Neuronal stem cell (in vitro differentiated cells): ENCODE results near the gene F7.
"Not testable (repeated sequence)": the region's sequence is repeated elsewhere in the genome, so short reads cannot be mapped to it uniquely, and the experiment has no call there.

Experiments
- DNase-seq: peaks from one replicate; pipeline ENCODE4 v3.0.0-alpha.2; 2013; ENCODE audit warnings: low spot score
- H2AFZ ChIP-seq: one replicate; pipeline ENCODE4 v1.6.1; 2013; ENCODE audit warnings: mild to moderate bottlenecking, low read length, inconsistent platforms
- H2AK5ac ChIP-seq: 2 replicates; pipeline ENCODE4 v1.6.1; 2013; ENCODE audit warnings: low read depth, mild to moderate bottlenecking, inconsistent platforms, low read length, moderate library complexity, mixed read lengths
- H2BK120ac ChIP-seq: 2 replicates; pipeline ENCODE4 v1.6.1; 2013; ENCODE audit warnings: low read depth, mild to moderate bottlenecking, inconsistent platforms, low read length, moderate library complexity, mixed read lengths
- H2BK12ac ChIP-seq: one replicate; pipeline ENCODE4 v1.6.1; 2013; ENCODE audit warnings: low read length, inconsistent platforms
- H2BK15ac ChIP-seq: 2 replicates; pipeline ENCODE4 v1.6.1; 2013; ENCODE audit warnings: mild to moderate bottlenecking, low read length, inconsistent platforms, mixed read lengths
- H2BK5ac ChIP-seq: one replicate; pipeline ENCODE4 v1.6.1; 2013; ENCODE audit warnings: inconsistent platforms, mild to moderate bottlenecking, low read length, moderate library complexity
- H3K14ac ChIP-seq: one replicate; pipeline ENCODE4 v1.6.1; 2013; ENCODE audit warnings: low read length, inconsistent platforms
- H3K18ac ChIP-seq: 2 replicates; pipeline ENCODE4 v1.6.1; 2013; ENCODE audit warnings: low read length, inconsistent platforms
- H3K23ac ChIP-seq: 2 replicates; pipeline ENCODE4 v1.6.1; 2013; ENCODE audit warnings: low read depth, mild to moderate bottlenecking, mixed read lengths, low read length, inconsistent platforms; ENCODE audit not compliant: poor library complexity
- H3K27ac ChIP-seq: replicated peaks from 3 replicates; pipeline ENCODE4 v1.5.1; 2013; ENCODE audit warnings: low read length, inconsistent platforms
- H3K27me3 ChIP-seq, 3 experiments: 2 replicates each; pipeline ENCODE4 v1.6.1; 2013; ENCODE audit warnings: low read length in 3 of 3, mild to moderate bottlenecking in 2 of 3, inconsistent platforms in 1 of 3, low read depth in 1 of 3, mixed read lengths in 1 of 3, moderate library complexity in 1 of 3; ENCODE audit not compliant: control insufficient read depth in 3 of 3, insufficient read depth in 3 of 3
- H3K36me3 ChIP-seq, 2 donors: replicated peaks in 1 of 2; 2 replicates each; pipeline ENCODE4 v1.6.1; 2013; ENCODE audit warnings: low read length in 2 of 2; ENCODE audit not compliant: control insufficient read depth in 2 of 2, insufficient read depth in 2 of 2
- H3K4ac ChIP-seq: 2 replicates; pipeline ENCODE4 v1.6.1; 2013; ENCODE audit warnings: inconsistent platforms, mild to moderate bottlenecking, low read length, moderate library complexity
- H3K4me1 ChIP-seq, 2 donors: 1 replicate in 1 of 2; 2 replicates in 1 of 2; pipeline ENCODE4 v1.6.1; 2013; ENCODE audit warnings: low read length in 2 of 2, low read depth in 1 of 2; ENCODE audit not compliant: control insufficient read depth in 2 of 2, insufficient read depth in 1 of 2
- H3K4me2 ChIP-seq: one replicate; pipeline ENCODE4 v1.6.1; 2013; ENCODE audit warnings: mild to moderate bottlenecking, low read length, inconsistent platforms; ENCODE audit not compliant: insufficient read depth, poor library complexity, severe bottlenecking
- H3K4me3 ChIP-seq, 2 donors: 2 replicates each; pipeline ENCODE4 v1.5.1; 2013; ENCODE audit warnings: low read length in 2 of 2, mild to moderate bottlenecking in 2 of 2, inconsistent platforms in 1 of 2, moderate library complexity in 1 of 2
- H3K79me1 ChIP-seq: one replicate; pipeline ENCODE4 v1.6.1; 2013; ENCODE audit warnings: low read depth, mild to moderate bottlenecking, inconsistent platforms, low read length, moderate library complexity
- H3K9ac ChIP-seq: one replicate; pipeline ENCODE4 v1.6.1; 2013; ENCODE audit warnings: mild to moderate bottlenecking, low read depth, low read length, inconsistent platforms; ENCODE audit not compliant: poor library complexity
- H3K9me3 ChIP-seq, 2 donors: replicated peaks in 1 of 2; 2 replicates each; pipeline versions ENCODE3 to v1.6.1; 2013; ENCODE audit warnings: low read length in 2 of 2, mild to moderate bottlenecking in 2 of 2, inconsistent platforms in 1 of 2, low read depth in 1 of 2, mixed read lengths in 1 of 2, moderate library complexity in 1 of 2; ENCODE audit not compliant: control insufficient read depth in 2 of 2, insufficient read depth in 1 of 2
- H4K8ac ChIP-seq: one replicate; pipeline ENCODE4 v1.6.1; 2013; ENCODE audit warnings: low read depth, mild to moderate bottlenecking, inconsistent platforms, low read length, moderate library complexity
- H4K91ac ChIP-seq: one replicate; pipeline ENCODE4 v1.6.1; 2013; ENCODE audit warnings: low read length, low read depth, mild to moderate bottlenecking, inconsistent platforms; ENCODE audit not compliant: poor library complexity
- WGBS, 2 donors: extraction: QIAGEN DNeasy Blood & Tissue Kit; methylation state at CpG; one replicate each; pipeline ENCODE4 v1.1.7; 2013; ENCODE audit warnings: missing lambda C conversion rate in 2 of 2, mixed read lengths in 1 of 2; ENCODE audit not compliant: insufficient read length in 2 of 2, insufficient replicate concordance in 1 of 2; ENCODE audit errors: extremely low coverage in 2 of 2; 5-methylcytosine and 5-hydroxymethylcytosine counted together

F7 gene

GRCh38 chr13:113097651-113098050, 7.9 kb upstream of the F7 start:
- Histone ChIP-seq H3K9me3 (peaks cover 0 to 7% of the 10 kb centered on the region in 2 donors), H3K9ac (no peak overlapping the region), H2BK120ac (no peak overlapping the region), H2BK5ac (no peak overlapping the region), H2AK5ac (no peak overlapping the region), H3K36me3 (peaks cover 0 to 1% of the 10 kb centered on the region in 2 donors), H4K8ac (no peak overlapping the region), H3K4me1 (peaks cover 0 to 2% of the 10 kb centered on the region in 2 donors), H3K18ac (no peak overlapping the region), H3K14ac (no peak overlapping the region), H3K4me3 (no peak overlapping the region), H2AFZ (no peak overlapping the region), H3K27me3 (no peaks in the 10 kb centered on the region), H3K4me2 (no peak overlapping the region), H2BK15ac (no peak overlapping the region), H3K23ac (no peak overlapping the region), H2BK12ac (no peak overlapping the region), H3K27ac (no peak overlapping the region), H3K79me1 (no peaks in the 10 kb centered on the region), H3K4ac (no peak overlapping the region), H4K91ac (no peak overlapping the region)
- no peak for DNase-seq
- WGBS, 2 donors = no CpG with 5 or more reads among the region's 7 CpGs

- H2BK12ac ChIP-seq = no peak overlapping the region
- WGBS, 2 donors = no CpG with 5 or more reads among the region's 30 CpGs
- H3K27ac ChIP-seq = no peak overlapping the region
These were observed 7.3 kb upstream of the F7 start for GRCh38 chr13:113098162-113098732.

GRCh38 chr13:113099142-113099541, 6.4 kb upstream of the F7 start:
- no peak overlapping the region for H3K4me2 ChIP-seq
- no peak overlapping the region for H2BK12ac ChIP-seq
- WGBS, 2 donors = no CpG with 5 or more reads among the region's 11 CpGs
- H3K27me3 ChIP-seq = no peaks in the 10 kb centered on the region
- no peak for DNase-seq
- no peak overlapping the region for H3K18ac ChIP-seq
- H3K79me1 ChIP-seq = no peaks in the 10 kb centered on the region
- no peak overlapping the region for H3K14ac ChIP-seq
- peaks cover 0 to 7% of the 10 kb centered on the region in 2 donors for H3K9me3 ChIP-seq
- peaks cover 0 to 1% of the 10 kb centered on the region in 2 donors for H3K36me3 ChIP-seq
- H3K4me3 ChIP-seq = no peak overlapping the region
- H2BK15ac ChIP-seq = no peak overlapping the region
- H3K4ac ChIP-seq = no peak overlapping the region
- no peak overlapping the region for H3K27ac ChIP-seq
- no peak overlapping the region for H2AFZ ChIP-seq
- H4K8ac ChIP-seq = no peak overlapping the region
- H4K91ac ChIP-seq = no peak overlapping the region
- H3K9ac ChIP-seq = no peak overlapping the region
- peaks cover 0 to 2% of the 10 kb centered on the region in 2 donors for H3K4me1 ChIP-seq
- no peak overlapping the region for H3K23ac ChIP-seq
- no peak overlapping the region for H2BK5ac ChIP-seq
- H2AK5ac ChIP-seq = no peak overlapping the region
- H2BK120ac ChIP-seq = no peak overlapping the region

More at GRCh38 chr13:113098162-113098732, 7.3 kb upstream of the F7 start:
- H3K18ac ChIP-seq = no peak overlapping the region
- H3K79me1 ChIP-seq = no peaks in the 10 kb centered on the region
- peak overlapping the region; percentile 37 for H2AFZ ChIP-seq
- H3K27me3 ChIP-seq = no peaks in the 10 kb centered on the region
- H3K36me3 ChIP-seq = peaks cover 0 to 1% of the 10 kb centered on the region in 2 donors
- H2AK5ac ChIP-seq = no peak overlapping the region
- no peak overlapping the region for H3K4me2 ChIP-seq
- H3K14ac ChIP-seq = no peak overlapping the region
- H3K23ac ChIP-seq = peak overlapping the region; percentile 75
- no peak overlapping the region for H2BK120ac ChIP-seq
- H2BK5ac ChIP-seq = no peak overlapping the region
- no peak overlapping the region for H4K91ac ChIP-seq
- no peak overlapping the region for H3K9ac ChIP-seq
- H3K4me3 ChIP-seq = no peak overlapping the region
- H3K9me3 ChIP-seq = peaks cover 0 to 7% of the 10 kb centered on the region in 2 donors
- H2BK15ac ChIP-seq = no peak overlapping the region
- peaks cover 0 to 2% of the 10 kb centered on the region in 2 donors for H3K4me1 ChIP-seq
- no peak for DNase-seq
- H4K8ac ChIP-seq = peak overlapping the region; percentile 87
- no peak overlapping the region for H3K4ac ChIP-seq

GRCh38 chr13:113102302-113102701, 3.3 kb upstream of the F7 start:
- not testable (repeated sequence) for H3K79me1 ChIP-seq, H2BK5ac ChIP-seq, H2BK12ac ChIP-seq, H2AK5ac ChIP-seq, H3K23ac ChIP-seq, H2BK15ac ChIP-seq, H3K36me3 ChIP-seq, H3K4me1 ChIP-seq, H3K9ac ChIP-seq, H2AFZ ChIP-seq, H3K27ac ChIP-seq, H3K4me2 ChIP-seq, H3K9me3 ChIP-seq, H4K91ac ChIP-seq, H3K4ac ChIP-seq, DNase-seq, H2BK120ac ChIP-seq, H3K18ac ChIP-seq, H3K14ac ChIP-seq, H3K4me3 ChIP-seq, H4K8ac ChIP-seq, H3K27me3 ChIP-seq
- WGBS, 2 donors = no CpG with 5 or more reads among the region's 10 CpGs
